Measurements from ENCODE around the gene SCNN1B.

DNA sequence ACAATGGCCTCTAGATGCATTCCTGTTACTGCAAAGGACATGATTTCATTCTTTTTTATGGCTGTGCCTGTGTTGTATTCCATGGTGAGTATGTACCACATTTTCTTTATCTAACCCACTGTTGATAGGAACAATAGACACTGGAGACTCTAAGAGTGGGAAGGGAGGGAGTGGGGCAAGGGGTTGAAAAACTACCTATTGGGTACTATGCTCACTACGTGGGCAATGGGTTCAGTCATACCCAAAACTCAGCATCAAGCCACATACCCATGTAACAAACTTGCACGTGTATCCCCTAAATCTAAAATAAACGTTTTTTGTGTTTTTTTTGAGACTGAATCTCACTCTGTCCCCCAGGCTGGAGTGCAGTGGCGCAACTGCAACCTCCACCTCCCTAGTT, 47.1 kb upstream of the SCNN1B start:
- TF ChIP-seq, protein P1, sequence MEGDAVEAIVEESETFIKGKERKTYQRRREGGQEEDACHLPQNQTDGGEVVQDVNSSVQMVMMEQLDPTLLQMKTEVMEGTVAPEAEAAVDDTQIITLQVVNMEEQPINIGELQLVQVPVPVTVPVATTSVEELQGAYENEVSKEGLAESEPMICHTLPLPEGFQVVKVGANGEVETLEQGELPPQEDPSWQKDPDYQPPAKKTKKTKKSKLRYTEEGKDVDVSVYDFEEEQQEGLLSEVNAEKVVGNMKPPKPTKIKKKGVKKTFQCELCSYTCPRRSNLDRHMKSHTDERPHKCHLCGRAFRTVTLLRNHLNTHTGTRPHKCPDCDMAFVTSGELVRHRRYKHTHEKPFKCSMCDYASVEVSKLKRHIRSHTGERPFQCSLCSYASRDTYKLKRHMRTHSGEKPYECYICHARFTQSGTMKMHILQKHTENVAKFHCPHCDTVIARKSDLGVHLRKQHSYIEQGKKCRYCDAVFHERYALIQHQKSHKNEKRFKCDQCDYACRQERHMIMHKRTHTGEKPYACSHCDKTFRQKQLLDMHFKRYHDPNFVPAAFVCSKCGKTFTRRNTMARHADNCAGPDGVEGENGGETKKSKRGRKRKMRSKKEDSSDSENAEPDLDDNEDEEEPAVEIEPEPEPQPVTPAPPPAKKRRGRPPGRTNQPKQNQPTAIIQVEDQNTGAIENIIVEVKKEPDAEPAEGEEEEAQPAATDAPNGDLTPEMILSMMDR (conservative IDR thresholded peaks at IDR 0.05) = no peak
- no peak for TF ChIP-seq ZFX (IDR thresholded peaks at IDR 0.05)

All from C4-2B (cell line).